AG04449 (cell line): ENCODE results near the gene RABL3.
"Not testable (repeated sequence)": the region's sequence is repeated elsewhere in the genome, so short reads cannot be mapped to it uniquely, and the experiment has no call there.

Source experiments
- CTCF ChIA-PET: fragments of 350-600 bp; formaldehyde crosslinking; extraction: SDS; loops from one replicate; lab custom pipeline; 2021; ENCODE audit warnings: antibody characterized with exemption; lab: Yijun Ruan, JAX
- POLR2A ChIA-PET: fragments of 400-600, 350-600 bp; formaldehyde crosslinking; extraction: SDS; loops from one replicate; lab custom pipeline; 2020; ENCODE audit warnings: antibody characterized with exemption, inconsistent platforms; lab: Yijun Ruan, JAX
- DNase-seq: peaks from one replicate; pipeline ENCODE4 v3.0.0-alpha.2; 2010; ENCODE audit warnings: low read depth, low spot score
- H3K4me3 ChIP-seq: 2 replicates; pipeline ENCODE4 v1.5.1; 2011; ENCODE audit warnings: low read depth, mild to moderate bottlenecking, control low read depth, low read length
- TF ChIP-seq, protein P1 (sequence below): IDR thresholded peaks from one replicate; pipeline ENCODE4 v1.5.1; 2011; ENCODE audit warnings: mild to moderate bottlenecking, moderate library complexity, low read length, control low read depth, inconsistent platforms; ENCODE audit not compliant: insufficient read depth; ENCODE audit errors: missing control alignments

The RABL3 gene

DNA sequence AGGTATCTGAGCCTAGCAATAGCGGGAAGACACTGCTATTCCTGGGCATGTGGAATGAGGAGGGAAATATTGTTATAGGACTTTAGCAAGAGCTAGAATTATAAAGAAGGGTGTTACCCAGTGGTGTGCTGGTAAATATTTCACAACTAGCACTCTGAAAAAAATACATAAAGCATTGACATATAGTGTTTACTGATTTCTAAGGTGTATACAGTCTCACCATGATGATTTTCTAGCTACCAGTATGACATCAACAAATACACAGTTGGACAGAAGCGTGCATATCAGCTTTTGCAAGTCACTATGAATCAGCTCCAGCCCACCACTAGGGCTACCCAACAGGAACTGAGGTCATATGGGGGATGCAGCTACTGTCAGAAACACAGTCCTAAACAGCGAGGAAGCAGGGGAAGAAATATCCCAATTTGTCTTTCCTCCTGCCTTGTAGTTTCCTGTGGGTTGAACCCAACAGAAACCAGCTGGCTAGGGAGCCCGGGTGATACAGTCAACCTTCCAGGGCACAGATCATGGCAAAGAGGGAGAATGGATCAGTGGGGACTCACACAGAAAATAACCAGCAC is 99.9 kb downstream of the RABL3 start:
- ChIA-PET POLR2A (no interaction called here), CTCF (interaction anchor here (0.7 to 1.7 kb wide), 3 partner anchors 38 to 153 kb away, joined by 3 to 4 read pairs (median 3); no protein-coding TSS in a partner anchor)
- no peak for DNase-seq
- TF ChIP-seq, protein P1, sequence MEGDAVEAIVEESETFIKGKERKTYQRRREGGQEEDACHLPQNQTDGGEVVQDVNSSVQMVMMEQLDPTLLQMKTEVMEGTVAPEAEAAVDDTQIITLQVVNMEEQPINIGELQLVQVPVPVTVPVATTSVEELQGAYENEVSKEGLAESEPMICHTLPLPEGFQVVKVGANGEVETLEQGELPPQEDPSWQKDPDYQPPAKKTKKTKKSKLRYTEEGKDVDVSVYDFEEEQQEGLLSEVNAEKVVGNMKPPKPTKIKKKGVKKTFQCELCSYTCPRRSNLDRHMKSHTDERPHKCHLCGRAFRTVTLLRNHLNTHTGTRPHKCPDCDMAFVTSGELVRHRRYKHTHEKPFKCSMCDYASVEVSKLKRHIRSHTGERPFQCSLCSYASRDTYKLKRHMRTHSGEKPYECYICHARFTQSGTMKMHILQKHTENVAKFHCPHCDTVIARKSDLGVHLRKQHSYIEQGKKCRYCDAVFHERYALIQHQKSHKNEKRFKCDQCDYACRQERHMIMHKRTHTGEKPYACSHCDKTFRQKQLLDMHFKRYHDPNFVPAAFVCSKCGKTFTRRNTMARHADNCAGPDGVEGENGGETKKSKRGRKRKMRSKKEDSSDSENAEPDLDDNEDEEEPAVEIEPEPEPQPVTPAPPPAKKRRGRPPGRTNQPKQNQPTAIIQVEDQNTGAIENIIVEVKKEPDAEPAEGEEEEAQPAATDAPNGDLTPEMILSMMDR = no peak
- H3K4me3 ChIP-seq = no peak overlapping the region

GRCh38 chr3:120641696-120642246 is 100.5 kb downstream of the RABL3 start:
- ChIA-PET CTCF (interaction anchor here (0.9 to 1.7 kb wide), 2 partner anchors 44 to 153 kb away, joined by 3 to 4 read pairs; no protein-coding TSS in a partner anchor), POLR2A (interaction anchor here (0.9 kb wide), 1 partner anchor 46 kb away, joined by 4 read pairs; the partner anchor contains the start of gene NDUFB4)

DNA sequence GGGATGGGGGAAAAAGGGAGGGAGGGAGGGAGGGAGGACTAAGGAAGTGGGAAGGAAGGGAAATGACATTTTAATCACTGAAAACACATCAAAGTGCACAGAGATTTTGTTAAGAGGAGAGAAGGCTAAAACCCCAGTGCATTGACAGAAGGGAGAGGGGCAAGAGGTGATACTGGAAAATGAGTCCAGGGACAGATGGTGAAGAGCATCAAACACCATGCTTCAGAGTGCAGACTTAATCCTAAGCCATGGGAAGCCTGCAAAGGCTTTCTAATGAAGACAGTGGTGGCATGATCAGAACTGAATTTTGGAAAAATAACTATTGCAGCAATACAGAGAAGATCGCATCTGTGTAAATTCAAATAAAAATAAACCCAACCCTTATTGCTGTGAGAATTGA is 102.1 kb downstream of the RABL3 start:
- ChIA-PET CTCF (no interaction called here), POLR2A (no interaction called here)
- no peak overlapping the region for H3K4me3 ChIP-seq
- TF ChIP-seq, protein P1 = no peak
- no peak for DNase-seq

More at GRCh38 chr3:120641696-120642246, 100.5 kb downstream of the RABL3 start:
- TF ChIP-seq, protein P1 = no peak
- no peak for DNase-seq
- H3K4me3 ChIP-seq = no peak overlapping the region

DNA sequence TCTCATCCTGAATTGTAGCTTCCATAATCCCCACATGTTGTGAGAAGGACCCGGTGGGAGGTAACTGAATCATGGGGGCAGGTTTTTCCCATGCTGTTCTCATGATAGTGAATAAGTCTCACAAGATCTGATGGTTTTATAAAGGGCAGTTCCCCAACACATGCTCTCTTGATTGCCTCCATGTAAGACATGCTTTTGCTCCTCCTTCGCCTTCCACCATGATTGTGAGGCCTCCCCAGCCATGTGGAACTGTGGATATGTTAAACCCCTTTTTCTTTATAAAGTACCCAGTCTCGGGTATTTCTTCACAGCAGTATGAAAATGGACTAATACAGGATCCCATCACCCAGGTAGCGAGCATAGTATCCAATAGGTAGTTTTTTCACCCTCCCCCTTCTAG is 103.5 kb downstream of the RABL3 start:
- CTCF ChIA-PET, POLR2A ChIA-PET, H3K4me3 ChIP-seq, DNase-seq: not testable (repeated sequence)

GRCh38 chr3:120637851-120638559 is 104.3 kb downstream of the RABL3 start:
- POLR2A ChIA-PET = no interaction called here
- TF ChIP-seq, protein P1 = no peak
- CTCF ChIA-PET = no interaction called here
- H3K4me3 ChIP-seq = no peak overlapping the region
- no peak for DNase-seq

DNA sequence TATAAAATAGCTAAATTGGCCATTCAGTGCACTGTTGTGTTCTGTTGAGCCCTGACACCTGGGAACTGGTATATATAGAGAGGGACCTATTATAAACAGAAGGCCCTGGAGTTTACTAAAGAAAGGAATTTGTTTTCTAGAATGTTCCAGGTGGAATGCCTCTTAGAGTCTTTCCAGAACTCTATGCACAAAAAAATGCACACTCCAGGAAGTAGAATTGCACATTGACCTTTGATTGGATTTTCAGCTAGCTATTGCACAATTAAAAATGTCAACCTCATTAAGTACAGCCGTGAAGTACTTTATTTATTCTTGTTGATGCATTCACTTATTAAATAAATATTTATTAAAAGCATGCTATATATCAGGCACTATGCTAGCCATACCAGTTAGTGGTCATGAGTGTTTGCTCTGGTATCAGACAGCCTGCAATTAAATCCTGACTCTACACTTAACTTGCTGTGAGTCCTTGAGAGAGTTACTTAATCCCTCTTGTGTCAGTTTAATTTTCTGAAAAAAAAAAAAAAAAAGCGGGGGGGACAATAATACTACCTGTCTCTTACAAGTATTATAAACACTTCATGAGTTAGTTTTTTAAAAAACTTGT is 105.4 kb downstream of the RABL3 start:
- TF ChIP-seq, protein P1 = no peak
- no peak overlapping the region for H3K4me3 ChIP-seq
- POLR2A ChIA-PET = no interaction called here
- no peak for DNase-seq
- CTCF ChIA-PET = no interaction called here
